ENCODE results near the gene LRP6.

Gene LRP6

DNA sequence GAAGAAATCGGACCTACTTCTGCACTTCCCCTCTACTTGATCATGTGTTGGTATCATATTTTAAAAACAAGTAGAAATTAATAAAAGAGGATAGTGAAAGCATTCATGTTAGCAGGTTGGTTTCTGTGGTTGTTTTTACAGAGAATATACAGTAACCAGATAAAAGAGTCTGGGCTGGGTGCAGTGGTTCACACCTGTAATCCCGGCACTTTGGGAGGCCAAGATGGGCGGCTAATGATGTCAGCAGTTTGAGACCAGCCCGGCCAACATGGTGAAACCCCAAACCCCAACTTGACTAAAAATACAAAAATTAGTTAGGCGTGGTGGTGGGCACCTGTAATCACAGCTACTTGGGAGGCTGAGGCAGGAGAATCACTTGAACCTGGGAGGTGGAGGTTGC, 55.9 kb downstream of the LRP6 start:
- no peak for DNase-seq

DNA sequence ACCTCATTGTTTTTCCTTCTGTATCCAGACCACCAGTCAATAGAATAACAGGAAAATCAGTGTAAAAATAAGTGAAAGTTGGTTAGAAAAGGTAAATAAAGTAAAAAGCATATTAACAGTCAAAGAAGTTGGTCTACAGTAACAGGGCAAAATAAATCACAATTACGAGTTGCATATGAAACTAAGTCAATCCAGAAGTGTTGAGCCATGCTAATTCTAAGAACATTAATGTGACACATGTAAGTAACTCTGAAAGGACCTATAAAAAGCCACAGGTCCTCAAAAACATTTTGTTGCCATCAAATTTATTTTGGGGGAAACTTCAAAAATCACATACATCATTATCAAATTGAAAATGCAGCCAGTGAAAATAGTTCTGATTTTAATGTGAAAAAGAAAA, 56.4 kb downstream of the LRP6 start:
- no peak for DNase-seq

DNA sequence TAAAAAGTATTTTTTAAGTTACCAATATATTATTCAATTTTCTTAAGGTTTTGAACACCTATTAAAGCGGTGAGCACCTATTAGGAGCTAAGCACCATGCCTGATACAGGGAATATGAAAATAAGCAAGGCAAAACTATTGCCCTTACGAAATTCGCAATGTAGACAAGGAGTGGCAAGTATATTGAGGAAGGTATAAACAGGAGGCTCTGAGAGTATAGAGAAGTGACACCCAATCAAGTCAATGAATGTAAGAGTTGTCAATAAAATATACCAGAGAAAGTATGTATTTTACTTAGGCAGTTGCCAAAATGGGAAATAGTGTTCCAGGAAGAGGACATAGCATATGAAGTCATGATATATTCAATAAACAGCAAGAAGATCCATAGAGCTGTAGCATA, 57.2 kb downstream of the LRP6 start:
- DNase-seq, result no peak

DNA sequence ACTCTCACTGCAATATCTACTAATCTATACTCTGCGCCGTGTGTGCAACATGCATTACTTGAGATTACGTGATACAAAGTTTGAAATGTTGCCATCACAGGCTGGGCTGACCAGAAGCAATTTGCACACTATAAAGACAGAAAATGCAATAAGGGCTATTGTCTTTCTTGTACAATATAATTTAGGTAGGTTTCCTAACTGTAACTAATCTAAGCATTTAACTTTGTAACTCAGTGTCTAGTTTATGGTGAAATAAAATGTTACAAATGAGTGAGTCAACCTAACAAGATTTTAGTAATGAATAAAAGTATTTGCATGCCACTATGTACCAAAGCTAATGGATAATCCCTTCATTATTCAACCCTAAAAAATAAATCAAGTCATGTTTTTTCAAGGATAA, 57.8 kb downstream of the LRP6 start:
- no peak for DNase-seq

DNA sequence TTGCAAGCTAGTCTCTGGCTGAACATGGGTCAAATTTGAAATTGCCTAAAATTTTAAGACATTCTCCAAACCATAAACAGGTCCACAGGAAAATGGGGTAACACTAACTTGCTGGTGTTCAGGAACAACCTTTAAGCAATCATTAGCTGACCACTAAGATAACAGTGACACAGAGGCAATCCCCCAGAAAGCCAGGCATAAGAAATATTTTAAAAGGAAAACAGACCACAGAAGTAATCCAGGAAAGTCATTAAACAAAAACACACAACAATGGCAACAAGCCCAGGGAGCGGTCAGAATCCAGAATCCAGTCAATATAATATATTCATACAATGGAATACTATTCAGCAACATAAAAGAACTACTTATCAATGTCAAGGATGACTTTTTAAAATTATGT, 59.1 kb downstream of the LRP6 start:
- no peak for DNase-seq

DNA sequence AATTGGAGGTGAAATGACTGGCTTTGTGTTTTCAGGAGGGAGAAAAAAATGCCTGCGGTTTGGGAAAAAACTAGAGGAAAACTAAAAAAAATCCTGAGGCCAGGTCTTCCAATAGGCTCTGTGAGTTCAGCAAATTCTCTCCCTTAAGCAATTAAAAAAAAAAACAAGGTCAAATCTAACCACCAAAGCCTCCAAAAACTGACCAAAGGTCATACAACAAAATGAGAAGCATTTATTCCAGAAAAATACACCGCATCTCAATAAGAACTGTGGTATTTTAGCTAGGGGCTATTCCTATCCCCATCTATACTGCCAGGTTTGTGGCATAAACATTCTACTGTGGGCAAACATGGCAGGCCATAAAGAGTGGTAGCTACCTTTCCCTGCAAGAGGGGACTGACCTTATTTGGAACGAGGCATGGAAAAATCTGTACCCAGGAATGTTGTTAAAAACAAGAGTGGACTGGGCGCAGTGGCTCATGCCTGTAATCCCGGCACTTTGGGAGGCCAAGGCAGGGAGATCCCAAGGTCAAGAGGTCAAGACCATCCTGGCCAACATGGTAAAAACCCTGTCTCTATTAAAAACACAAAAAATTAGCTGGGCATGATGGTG, 60.0 kb downstream of the LRP6 start:
- no peak for DNase-seq

DNA sequence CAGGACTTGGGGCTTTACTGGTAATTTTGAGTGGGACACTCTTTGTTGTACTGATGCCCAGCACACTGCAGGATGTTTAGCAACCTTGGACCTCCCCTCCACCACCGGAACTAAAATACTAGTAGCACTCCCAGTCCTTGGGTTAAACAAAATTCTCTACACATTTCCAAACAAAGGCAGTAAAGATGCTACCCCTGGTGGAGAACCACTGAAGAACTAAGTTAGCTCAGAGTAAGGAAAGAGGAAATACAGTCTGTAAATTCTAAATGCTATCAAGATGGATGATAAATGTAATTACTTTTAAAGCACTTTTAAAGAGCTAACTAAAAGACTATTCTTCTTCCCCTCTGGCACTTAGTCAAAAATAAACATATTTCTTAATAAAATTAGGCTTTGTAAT, 64.1 kb downstream of the LRP6 start:
- no peak for DNase-seq

DNA sequence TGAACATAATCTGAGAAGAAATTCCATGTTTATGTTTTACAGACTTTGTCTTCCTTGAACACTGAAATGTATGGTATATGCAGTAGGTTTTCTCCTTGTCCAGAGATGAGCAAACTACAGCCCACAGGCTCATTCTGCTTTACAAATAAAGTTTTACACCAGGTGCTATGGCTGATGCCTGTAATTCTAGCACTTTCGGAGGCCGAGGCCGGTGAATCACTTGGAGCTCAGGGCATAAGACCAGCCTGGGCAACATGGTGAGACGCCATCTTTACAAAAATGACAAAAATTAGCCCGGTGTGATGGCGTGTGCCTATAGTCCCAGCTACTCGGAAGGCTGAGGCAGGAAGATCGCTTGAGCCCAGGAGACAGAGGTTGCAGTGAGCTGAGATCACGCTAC, 64.7 kb downstream of the LRP6 start:
- no peak for DNase-seq

DNA sequence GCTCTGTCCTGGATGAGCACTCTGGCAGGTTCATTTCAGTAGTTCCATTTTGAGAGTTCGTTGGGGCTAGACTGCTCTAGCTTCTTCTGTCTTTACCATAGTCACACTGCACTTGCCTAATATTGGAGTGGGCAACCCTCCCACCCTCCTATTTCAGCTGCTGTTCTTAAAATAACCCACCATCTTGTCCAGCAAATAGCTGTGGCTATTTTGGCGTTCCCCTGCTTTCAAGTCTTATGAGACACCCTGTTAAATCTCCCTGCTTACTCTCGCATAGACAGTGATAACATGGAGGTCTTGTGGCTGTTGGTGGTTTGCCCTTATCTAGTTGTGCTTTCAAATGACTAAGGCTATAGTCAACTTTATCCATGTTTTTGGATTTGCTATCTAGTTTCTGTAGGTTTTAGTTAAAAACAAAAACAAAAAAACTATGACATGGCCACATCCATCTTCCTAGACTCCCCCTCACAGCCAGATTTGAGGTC, 65.5 kb downstream of the LRP6 start:
- no peak for DNase-seq

DNA sequence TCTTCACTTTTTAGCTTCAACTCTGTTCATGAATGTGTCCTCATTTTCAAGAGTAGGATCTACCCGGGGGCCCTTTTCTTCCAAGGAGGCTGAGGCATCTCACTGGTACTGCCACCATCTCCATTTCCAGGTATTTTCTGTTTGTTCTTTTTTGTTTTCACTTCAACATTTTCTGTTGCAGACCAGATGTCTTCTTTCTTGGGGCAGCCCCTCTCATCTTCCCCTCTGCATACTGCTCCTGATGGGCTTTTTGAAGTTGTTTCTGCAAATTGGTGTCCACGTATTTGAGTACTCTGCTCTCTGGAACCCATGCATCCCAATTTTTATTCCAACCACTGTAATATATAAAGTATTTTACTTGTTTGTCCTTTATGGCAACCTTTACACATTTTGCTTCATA, 66.5 kb downstream of the LRP6 start:
- DNase-seq, result no peak

DNA sequence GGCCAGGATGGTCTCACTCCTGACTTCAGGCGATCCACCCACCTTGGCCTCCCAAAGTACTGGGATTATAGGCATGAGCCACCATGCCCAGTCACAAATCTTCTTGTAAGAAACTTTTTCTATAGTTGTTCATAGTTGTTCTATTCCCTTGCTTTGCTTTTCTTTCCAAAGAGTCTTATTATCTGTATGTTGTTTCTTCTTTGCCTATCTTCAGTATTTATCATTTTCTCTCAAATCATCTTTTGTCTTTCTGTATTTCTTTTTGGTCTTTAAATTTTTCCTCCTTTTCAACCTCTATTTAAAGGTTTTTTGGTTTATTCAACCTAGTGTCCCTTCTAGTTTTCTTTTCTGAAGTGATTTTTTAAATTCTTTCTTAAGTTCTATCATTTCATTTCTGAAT, 68.7 kb downstream of the LRP6 start:
- no peak for DNase-seq

DNA sequence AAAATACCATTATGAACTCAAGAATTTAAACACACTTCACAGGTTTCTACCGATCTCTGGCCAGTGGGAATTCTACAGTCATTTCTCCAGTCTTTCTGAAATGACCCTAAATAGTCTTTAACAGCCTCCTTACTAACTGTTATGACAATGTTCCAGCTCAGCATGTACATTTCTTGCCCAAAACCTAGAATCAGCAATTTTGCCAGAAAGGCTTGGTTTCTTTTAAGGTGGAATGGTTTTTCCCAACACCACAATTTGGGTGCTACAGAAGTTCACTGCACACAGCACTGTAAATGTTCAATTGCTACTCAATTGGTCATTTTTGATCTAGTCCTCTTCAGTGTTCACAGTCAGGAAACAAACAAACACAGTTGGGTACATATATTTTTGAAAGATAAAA, 69.7 kb downstream of the LRP6 start:
- DNase-seq, result no peak

DNA sequence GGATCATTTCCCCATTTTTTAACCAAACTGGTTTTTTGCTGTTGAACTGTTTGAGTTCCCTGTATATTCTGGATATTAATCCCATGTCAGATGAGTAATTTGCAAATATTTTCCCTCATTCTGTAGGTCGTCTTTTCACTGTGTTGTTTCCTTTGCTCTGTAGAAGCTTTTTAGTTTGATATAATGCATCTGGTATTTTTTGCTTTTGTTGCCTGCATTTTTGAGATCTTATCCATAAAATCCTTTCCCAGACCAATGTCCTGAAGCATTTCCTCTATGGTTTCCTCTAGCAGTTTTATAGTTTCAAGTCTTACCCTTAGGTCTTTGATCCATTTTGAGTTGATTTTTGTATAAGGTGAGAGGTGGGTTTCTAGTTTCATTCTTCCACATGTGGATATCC, 71.3 kb downstream of the LRP6 start:
- DNase-seq, result no peak

DNA sequence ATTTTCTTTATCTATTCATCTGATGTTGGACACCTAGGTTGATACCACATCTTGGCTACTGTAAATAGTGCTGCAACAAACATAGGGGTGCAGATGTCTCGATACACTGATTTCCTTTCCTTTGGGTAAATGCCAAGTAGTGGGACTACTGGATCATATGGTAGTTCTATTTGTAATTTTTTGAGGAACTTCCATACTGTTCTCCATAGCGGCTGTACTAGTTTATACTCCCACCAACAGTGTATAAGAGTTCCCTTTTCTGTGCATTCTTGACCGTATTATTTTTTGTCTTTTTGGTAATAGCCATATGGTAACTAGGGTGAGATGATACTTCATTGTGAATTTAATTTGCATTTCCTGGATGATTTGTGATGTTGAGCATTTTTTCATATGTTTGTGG, 71.8 kb downstream of the LRP6 start:
- no peak for DNase-seq

DNA sequence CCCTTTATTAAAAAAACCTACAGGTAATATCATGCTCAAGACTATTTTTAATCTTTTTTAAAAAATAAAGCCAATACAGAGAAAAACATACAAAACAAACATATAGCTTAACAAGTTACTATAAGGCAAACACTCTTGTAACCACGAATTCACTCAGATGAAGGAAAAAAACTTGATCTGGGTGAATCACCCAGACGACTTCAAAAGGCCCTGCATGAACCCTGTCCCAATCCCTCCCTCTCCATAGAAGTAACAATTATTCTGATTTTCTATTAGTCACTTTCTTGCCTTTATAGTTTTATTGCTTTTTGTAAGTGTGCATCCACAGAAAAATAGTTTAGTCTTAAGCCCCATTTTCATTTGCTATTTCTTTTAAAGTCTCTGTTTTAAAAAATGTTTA, 72.6 kb downstream of the LRP6 start:
- no peak for DNase-seq

DNA sequence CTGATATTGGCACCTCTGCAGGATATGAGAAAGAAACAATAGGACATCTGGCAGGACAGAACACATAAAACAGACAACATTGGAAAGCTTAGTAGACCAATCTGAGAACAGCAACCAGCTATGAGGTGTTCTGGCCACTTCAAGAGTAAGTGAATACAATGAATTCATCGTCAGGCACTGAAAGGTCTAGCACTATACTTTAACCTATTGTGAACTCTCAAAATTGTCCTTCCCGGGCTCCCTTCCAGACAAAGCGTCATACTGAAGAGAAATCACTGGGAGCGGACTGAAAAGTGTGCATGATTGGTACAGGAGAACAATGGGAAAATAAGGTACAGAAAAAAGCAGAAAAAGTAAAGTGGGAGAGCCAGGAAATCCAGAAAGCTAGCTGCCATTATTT, 75.8 kb downstream of the LRP6 start:
- no peak for DNase-seq

DNA sequence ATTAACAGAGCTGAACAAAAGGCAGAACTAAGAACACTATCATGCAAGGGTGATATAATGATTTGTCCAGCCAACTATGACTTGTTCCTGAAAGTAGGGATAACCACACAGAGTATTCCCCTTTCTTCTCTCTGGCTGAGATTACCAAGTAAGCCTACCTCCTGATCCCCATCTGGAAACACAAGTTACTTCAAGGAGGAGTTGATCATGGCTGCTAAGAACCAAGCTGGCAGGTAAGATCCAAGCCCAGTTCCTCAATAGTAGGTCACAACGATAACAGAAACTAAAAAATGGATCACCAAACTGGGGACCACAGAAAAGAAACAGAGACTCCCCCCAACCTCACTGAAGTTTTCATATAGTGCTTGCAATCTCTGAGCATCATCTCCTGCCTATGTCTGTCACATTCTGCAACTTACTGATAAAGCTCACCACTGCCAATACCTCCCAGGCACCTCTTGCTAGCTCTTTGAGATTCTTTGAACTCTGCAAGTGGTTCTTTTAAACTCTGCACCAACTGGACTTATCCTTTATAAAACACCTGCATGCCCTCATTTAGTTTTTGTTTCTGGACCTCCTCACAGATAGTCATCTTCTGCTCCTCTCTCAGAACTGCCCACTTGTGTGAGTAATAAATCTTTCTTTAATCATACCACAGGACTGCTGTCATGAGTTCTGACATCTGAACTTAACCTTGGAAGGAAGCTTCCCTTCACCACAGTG, 76.6 kb downstream of the LRP6 start:
- DNase-seq, result no peak

DNA sequence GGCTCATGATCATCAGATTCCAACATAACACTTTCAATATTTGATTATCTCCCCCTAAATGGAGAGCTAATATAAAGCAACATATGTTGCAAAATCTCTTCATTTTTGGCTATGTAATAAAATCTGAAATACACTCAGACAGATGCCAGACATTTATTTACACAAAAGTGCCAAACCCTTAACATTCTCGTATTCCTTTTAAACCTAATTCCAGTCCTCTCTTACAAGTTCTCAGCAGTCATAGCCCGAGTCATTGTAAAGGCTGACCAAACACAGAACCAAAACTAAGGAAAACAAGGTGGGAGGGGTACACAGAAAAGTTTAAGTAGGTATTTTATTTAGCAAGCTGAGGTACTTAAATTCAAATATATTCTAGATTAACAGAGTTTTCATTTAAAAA, 81.4 kb downstream of the LRP6 start:
- DNase-seq, result no peak

DNA sequence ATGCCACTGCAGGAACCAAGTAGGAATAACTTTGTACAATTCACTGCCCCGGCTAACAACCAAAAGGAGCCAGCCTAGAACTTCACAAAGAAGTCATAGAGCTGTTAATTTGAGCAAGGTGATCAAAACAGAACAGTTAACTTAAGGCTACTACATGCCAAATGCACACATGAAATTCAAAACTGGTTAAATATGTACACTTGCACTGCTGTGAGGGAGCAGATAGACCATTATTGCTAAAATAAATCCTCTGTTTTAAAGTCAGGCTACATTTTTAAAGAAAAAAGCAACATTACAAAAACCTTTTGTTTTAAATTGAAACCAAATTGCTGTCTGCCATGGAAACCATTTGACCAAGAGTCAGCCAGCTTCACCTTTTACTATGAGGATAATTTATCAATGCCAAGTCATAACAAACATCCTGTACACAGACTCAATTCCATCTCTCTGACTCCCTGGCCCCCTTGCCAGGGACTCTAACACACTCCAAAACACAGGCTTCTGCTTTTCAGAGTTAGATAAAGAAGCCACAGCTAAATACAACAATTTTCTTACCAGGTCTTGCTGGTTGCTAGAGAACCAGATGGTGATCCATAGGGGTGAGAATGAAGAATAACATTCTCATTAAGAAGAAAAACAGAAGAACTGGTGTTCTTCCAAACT, 84.0 kb downstream of the LRP6 start:
- DNase-seq, result no peak

DNA sequence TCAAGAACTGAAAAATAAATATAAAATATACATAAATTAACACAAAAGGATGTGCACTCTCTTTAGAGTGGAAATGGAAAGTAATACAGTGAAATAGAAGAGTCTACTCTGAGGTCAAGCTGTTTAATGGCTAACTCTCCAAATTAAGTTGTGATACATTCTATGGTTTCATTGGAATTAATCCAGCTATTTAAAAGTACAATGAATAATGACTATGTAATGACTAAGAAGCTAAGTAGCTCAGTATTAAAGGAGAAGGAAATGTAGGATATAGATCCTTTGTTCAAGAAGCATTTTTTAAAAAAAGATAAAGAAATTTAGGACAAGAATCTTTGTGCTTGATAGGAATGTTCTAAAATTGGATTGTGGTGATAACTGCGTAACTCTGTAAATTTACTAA, 85.3 kb downstream of the LRP6 start:
- no peak for DNase-seq

DNA sequence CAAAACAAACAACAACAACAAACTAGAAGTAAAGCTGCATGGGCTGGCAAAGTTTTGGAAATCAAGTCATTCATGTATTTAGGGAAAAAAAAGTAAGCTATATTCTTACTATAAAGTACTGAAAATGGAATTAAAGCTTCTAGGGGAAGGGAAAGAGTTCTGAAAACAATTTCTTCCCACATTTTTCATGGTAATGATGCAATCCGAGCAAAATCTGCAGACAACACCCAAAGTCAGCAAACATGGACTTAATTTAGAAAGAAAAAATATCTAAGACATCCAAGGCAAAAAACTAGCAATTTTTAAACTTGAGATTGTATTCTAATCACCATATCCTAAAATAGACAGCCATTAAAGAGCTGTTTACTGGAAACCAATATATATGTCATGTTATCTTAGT, 86.3 kb downstream of the LRP6 start:
- DNase-seq, result no peak

DNA sequence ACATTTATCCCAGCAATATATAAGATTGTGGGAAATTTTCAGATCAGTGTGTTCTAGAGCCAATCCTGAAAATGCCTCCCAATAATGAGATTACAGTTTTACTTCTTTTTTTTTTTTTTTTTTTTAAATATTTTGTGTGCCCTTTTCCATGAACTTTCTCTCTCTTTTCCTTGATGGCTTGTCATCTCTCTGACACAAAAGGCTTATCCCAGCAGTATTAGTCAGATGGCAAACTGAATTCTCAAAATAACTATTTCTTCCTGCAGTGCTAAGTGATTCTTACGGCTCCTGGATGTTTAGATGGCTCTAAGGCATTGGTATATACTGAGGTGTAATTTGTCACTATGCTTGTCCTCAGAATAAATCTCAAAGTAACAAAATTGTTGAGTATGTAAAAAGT, 86.7 kb downstream of the LRP6 start:
- DNase-seq, result no peak

DNA sequence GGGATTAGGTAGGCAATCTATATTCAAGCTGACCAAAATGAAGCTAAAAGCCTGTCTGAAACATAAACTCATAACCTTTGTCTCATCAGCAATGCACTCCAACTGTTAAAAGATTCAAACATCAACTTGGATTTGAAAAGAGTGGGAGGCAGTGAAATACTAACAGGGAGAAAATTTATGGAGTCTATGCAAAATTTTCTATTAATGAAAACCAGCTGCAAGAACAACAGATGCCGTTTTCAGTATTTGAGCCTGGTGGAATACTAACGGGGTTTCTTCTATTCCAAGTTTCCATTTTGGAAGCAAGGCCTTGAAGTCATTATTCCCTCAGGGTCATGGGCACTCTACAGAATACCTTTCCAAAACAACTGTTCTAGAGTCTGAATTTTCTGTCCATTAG, 88.3 kb downstream of the LRP6 start:
- DNase-seq, result no peak

DNA sequence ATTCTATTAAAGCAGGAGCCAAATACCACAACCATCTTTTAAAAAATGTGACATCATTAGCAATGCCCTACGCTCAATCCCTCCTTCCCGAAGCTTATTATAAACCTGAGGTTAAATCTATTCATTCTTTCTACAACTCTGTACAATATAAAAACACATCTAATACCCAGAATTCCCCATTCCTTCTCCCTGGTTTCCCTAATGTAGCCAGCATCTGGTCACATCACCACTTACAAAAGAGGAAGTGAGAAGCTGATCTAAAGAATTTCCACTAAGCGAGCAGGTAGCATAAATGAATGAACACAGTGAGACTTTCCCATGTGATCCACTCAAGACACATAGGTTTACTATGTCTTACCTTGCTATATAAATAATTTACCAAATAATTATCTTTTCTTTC, 90.4 kb downstream of the LRP6 start:
- peak; percentile 39 for DNase-seq

Data from MV-4-11 (cell line).